Activated naive CD4-positive, alpha-beta T cell treated with anti-CD3 and anti-CD28 coated beads for 36 hours (primary cell): Measurements from ENCODE around the gene ZBTB8OS. TPM values are rescaled to one million over a fixed set of nuclear protein-coding genes. Genes with fewer than 3 reads are reported as not detected.
"Not testable (repeated sequence)": the region's sequence is repeated elsewhere in the genome, so short reads cannot be mapped to it uniquely, and the experiment has no call there.

Source experiments
- CTCF ChIA-PET: fragments of 350-600 bp; sonication (Branson Sonifier 250); formaldehyde crosslinking; loops from one replicate; lab custom pipeline; 2021; ENCODE audit warnings: antibody characterized with exemption; lab: Charles Lee
- DNase-seq: peaks from one replicate; pipeline ENCODE4 v3.0.0-alpha.2; 2020
- H3K27ac Mint-ChIP-seq: one replicate; pipeline ENCODE4 v1.8.0; 2021; ENCODE audit warnings: mild to moderate bottlenecking, mixed read lengths
- H3K27me3 Mint-ChIP-seq: one replicate; pipeline ENCODE4 v1.8.0; 2021; ENCODE audit warnings: low read depth, mixed read lengths
- H3K36me3 Mint-ChIP-seq: one replicate; pipeline ENCODE4 v1.8.0; 2021; ENCODE audit warnings: low read depth, mixed read lengths
- H3K4me1 Mint-ChIP-seq: one replicate; pipeline ENCODE4 v1.8.0; 2021; ENCODE audit warnings: low read depth, mixed read lengths
- H3K4me3 Mint-ChIP-seq: one replicate; pipeline ENCODE4 v1.8.0; 2021; ENCODE audit warnings: mild to moderate bottlenecking, moderate library complexity, mixed read lengths
- H3K9me3 Mint-ChIP-seq: one replicate; pipeline ENCODE4 v1.8.0; 2021; ENCODE audit warnings: mixed read lengths
- intact Hi-C: fragments of 100-400 bp; cut with micrococcal nuclease; formaldehyde crosslinking; loops from one replicate; pipeline ENCODE4 v1.15.1; 2023
- total RNA-seq, 2 experiments: library from RNA; stranded (reverse); gene quantifications; one replicate each; pipeline ENCODE4 v1.2.3, GENCODE V29; 2021

The ZBTB8OS gene
- total RNA-seq, 2 experiments from 2014 or later = 53.7 to 56.7 TPM

DNA sequence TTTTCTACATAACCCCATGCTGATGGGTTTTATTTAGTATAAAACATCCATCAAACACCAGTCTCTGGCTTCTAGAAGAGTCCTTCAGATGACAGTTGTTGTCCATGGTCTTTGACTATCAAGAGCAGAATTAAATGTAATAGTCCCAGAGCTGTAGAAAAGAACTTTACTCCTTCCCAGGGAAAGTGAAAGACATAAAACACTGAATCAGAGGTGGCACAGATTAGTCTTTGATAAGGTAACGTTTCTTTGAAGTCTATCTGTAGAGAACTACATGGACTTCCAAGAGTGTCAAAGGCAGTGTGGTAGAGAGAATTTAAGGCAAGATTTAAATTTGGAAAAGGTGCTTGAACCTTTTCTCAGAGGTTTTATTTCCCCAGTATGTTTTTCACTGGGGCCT is 30.3 kb upstream of the ZBTB8OS start:
- Mint-ChIP-seq H3K36me3 (peaks cover 47% of the 10 kb centered on the region), H3K9me3 (no peaks in the 10 kb centered on the region), H3K4me3 (no peak overlapping the region), H3K27ac (no peak overlapping the region), H3K4me1 (peaks cover 15% of the 10 kb centered on the region), H3K27me3 (no peaks in the 10 kb centered on the region)
- CTCF ChIA-PET = no interaction called here
- intact Hi-C loops = no loop called here
- DNase-seq = no peak

GRCh38 chr1:32679993-32680392 is 29.6 kb upstream of the ZBTB8OS start:
- Mint-ChIP-seq H3K36me3 (peaks cover 46% of the 10 kb centered on the region), H3K4me1 (peaks cover 14% of the 10 kb centered on the region)
- DNase-seq, H3K4me3 Mint-ChIP-seq, H3K27me3 Mint-ChIP-seq, CTCF ChIA-PET, H3K27ac Mint-ChIP-seq, intact Hi-C loops, H3K9me3 Mint-ChIP-seq: not testable (repeated sequence)

DNA sequence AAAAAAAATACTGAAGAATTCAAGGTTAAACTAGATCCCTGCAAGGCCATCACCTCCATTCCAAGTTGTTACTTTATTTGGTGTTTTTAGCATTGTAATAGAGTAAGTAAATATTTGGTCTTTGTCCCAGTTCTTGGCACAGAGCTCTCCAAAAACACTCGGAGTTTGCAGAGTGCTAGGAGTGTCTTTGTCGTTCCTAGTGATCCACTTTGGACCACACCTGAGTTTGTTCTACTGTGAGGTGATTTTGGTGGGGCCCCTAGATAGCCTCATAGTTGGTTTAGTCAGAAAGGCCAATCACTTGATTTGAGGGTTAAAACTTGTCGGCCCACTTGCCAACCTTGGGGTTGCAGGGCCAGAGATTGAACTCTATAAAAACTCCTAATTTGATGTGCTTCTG is 26.6 kb upstream of the ZBTB8OS start:
- no peak overlapping the region for H3K4me3 Mint-ChIP-seq
- no peak for DNase-seq
- peaks cover 50% of the 10 kb centered on the region for H3K36me3 Mint-ChIP-seq
- no peaks in the 10 kb centered on the region for H3K4me1 Mint-ChIP-seq
- intact Hi-C loops = no loop called here
- CTCF ChIA-PET = interaction anchor here (0.6 to 2.5 kb wide), 3 partner anchors 11 to 157 kb away, joined by 3 to 7 read pairs (median 5); no protein-coding TSS in a partner anchor
- no peaks in the 10 kb centered on the region for H3K9me3 Mint-ChIP-seq
- H3K27me3 Mint-ChIP-seq = no peaks in the 10 kb centered on the region
- no peak overlapping the region for H3K27ac Mint-ChIP-seq

- H3K27me3 Mint-ChIP-seq, H3K4me3 Mint-ChIP-seq, H3K4me1 Mint-ChIP-seq, intact Hi-C loops, H3K9me3 Mint-ChIP-seq, DNase-seq, H3K27ac Mint-ChIP-seq: not testable (repeated sequence)
- CTCF ChIA-PET = interaction anchor here (0.7 kb wide), 1 partner anchor 54 kb away, joined by 3 read pairs; no protein-coding TSS in a partner anchor
- peaks cover 57% of the 10 kb centered on the region for H3K36me3 Mint-ChIP-seq
Measured at GRCh38 chr1:32668716-32669115, 18.4 kb upstream of the ZBTB8OS start.

GRCh38 chr1:32666901-32667566 is 16.7 kb upstream of the ZBTB8OS start:
- DNase-seq = no peak
- H3K36me3 Mint-ChIP-seq = peaks cover 49% of the 10 kb centered on the region
- CTCF ChIA-PET = no interaction called here

GRCh38 chr1:32665915-32666314 is 15.6 kb upstream of the ZBTB8OS start:
- Mint-ChIP-seq H3K36me3 (peaks cover 49% of the 10 kb centered on the region), H3K9me3 (no peaks in the 10 kb centered on the region), H3K4me1 (peaks cover 4% of the 10 kb centered on the region), H3K4me3 (no peak overlapping the region), H3K27ac (no peak overlapping the region), H3K27me3 (no peaks in the 10 kb centered on the region)
- CTCF ChIA-PET = no interaction called here
- no peak for DNase-seq
- intact Hi-C loops = no loop called here

More at GRCh38 chr1:32666901-32667566, 16.7 kb upstream of the ZBTB8OS start:
- Mint-ChIP-seq H3K4me3 (no peak overlapping the region), H3K4me1 (peaks cover 2% of the 10 kb centered on the region), H3K9me3 (no peaks in the 10 kb centered on the region), H3K27me3 (no peaks in the 10 kb centered on the region), H3K27ac (no peak overlapping the region)
- intact Hi-C loops = no loop called here

GRCh38 chr1:32659581-32659980 is 9.2 kb upstream of the ZBTB8OS start:
- Mint-ChIP-seq H3K4me1 (peaks cover 34% of the 10 kb centered on the region), H3K4me3 (no peak overlapping the region), H3K9me3 (no peaks in the 10 kb centered on the region), H3K27me3 (no peaks in the 10 kb centered on the region), H3K36me3 (peaks cover 64% of the 10 kb centered on the region), H3K27ac (no peak overlapping the region)
- intact Hi-C loops = loop anchor here (10.0 kb wide), 1 partner anchor 265 kb away; the partner anchor contains the start of gene BSDC1
- CTCF ChIA-PET = no interaction called here
- no peak for DNase-seq

- Mint-ChIP-seq H3K27me3 (no peaks in the 10 kb centered on the region), H3K9me3 (no peaks in the 10 kb centered on the region), H3K4me1 (peaks cover 56% of the 10 kb centered on the region), H3K4me3 (peak overlapping the region; percentile 97), H3K27ac (peak overlapping the region; percentile 100), H3K36me3 (peaks cover 49% of the 10 kb centered on the region)
- CTCF ChIA-PET = no interaction called here
- intact Hi-C loops = loop anchor here (5.0 to 10.0 kb wide), 3 partner anchors 258 to 545 kb away; partner anchors contain the start of genes BSDC1, KPNA6 and RNF19B
- DNase-seq = no peak
Measured at GRCh38 chr1:32652244-32652962, 2.1 kb upstream of the ZBTB8OS start.

DNA sequence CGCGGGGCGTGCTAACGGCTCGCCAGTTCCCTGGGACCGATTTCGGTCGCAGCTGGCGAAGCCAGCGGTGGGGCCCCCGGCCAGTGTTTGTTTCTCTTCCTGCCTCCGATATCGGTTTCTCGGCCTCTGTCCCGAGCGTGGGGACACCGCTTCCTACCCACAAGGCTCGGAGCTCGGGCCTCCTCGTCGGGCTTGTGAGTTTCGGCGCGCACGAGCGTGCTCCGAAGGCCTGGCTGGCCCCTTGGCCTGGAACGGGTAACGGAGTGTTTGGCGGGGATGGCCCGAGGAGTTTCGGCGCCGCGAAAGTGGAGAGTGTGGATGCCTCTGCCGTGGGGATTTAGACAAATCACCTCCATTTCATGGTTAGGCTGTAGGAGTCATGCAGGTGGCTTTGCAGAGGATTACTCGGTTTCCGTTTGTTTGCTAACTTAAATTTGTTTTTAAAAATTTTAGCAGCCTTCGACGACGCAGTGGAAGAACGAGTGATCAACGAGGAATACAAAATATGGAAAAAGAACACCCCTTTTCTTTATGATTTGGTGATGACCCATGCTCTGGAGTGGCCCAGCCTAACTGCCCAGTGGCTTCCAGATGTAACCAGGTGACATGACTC is 1.2 kb upstream of the ZBTB8OS start:
- no peaks in the 10 kb centered on the region for H3K9me3 Mint-ChIP-seq
- H3K27ac Mint-ChIP-seq = peak overlapping the region; percentile 100
- peak overlapping the region; percentile 97 for H3K4me3 Mint-ChIP-seq
- no peak for DNase-seq
- intact Hi-C loops = loop anchor here (1.0 to 10.0 kb wide), 9 partner anchors 33 to 579 kb away; partner anchors contain the start of genes BSDC1, KPNA6, RNF19B and TMEM39B
- CTCF ChIA-PET = interaction anchor here (1.0 kb wide), 1 partner anchor 31 kb away, joined by 4 read pairs; no protein-coding TSS in a partner anchor
- peaks cover 51% of the 10 kb centered on the region for H3K4me1 Mint-ChIP-seq
- H3K36me3 Mint-ChIP-seq = peaks cover 43% of the 10 kb centered on the region
- H3K27me3 Mint-ChIP-seq = no peaks in the 10 kb centered on the region

DNA sequence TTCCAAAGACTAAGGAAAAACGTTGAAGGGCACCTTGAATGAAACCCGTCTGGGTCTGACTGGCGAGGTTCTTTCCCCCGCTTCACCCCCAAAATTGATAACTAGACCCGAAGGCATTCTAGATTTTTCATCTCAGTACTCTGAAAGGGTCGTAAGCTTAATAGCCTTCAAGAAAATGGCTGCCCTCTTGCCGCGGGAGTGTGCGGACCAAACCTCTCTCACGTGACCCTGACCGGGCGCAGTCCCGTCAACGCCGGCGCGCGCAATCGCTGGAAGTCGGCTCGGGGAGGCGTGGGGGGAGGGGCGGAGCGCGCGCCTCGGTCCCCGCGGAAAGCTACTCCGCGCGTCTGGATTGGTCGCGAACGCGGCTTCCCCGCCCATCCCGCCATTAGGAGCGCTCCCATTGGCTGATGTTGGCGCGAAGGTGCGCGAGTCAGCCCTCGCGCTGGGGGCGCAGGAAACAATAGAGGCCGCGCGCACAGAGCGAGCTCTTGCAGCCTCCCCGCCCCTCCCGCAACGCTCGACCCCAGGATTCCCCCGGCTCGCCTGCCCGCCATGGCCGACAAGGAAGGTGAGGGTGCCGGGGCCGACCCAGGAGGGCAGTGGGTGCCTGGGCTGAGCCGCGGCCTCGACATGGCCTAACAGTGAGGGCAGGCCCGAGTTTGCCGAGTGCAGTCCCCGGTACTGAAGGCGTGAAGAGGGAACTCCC is 556 bp upstream of the ZBTB8OS start, which contains the start of gene RBBP4:
RBBP4 (plus strand) TSS at position 457 of the 709 bp plus-strand sequence; CDS start at position 556, 99 bp downstream.
- no peaks in the 10 kb centered on the region for H3K9me3 Mint-ChIP-seq
- H3K4me1 Mint-ChIP-seq = peaks cover 50% of the 10 kb centered on the region
- H3K27me3 Mint-ChIP-seq = no peaks in the 10 kb centered on the region
- peaks cover 41% of the 10 kb centered on the region for H3K36me3 Mint-ChIP-seq
- H3K27ac Mint-ChIP-seq = peak within 1 kb of the TSS; percentile 100
- H3K4me3 Mint-ChIP-seq = peak within 1 kb of the TSS; percentile 97
- DNase-seq = peak; percentile 98
- CTCF ChIA-PET = interaction anchor here (0.6 to 3.3 kb wide), 3 partner anchors 10 to 130 kb away, joined by 3 to 15 read pairs (median 4); no protein-coding TSS in a partner anchor
- intact Hi-C loops = loop anchor here (1.0 to 10.0 kb wide), 12 partner anchors 28 to 578 kb away; partner anchors contain the start of genes BSDC1, HDAC1, KPNA6 and RNF19B

DNA sequence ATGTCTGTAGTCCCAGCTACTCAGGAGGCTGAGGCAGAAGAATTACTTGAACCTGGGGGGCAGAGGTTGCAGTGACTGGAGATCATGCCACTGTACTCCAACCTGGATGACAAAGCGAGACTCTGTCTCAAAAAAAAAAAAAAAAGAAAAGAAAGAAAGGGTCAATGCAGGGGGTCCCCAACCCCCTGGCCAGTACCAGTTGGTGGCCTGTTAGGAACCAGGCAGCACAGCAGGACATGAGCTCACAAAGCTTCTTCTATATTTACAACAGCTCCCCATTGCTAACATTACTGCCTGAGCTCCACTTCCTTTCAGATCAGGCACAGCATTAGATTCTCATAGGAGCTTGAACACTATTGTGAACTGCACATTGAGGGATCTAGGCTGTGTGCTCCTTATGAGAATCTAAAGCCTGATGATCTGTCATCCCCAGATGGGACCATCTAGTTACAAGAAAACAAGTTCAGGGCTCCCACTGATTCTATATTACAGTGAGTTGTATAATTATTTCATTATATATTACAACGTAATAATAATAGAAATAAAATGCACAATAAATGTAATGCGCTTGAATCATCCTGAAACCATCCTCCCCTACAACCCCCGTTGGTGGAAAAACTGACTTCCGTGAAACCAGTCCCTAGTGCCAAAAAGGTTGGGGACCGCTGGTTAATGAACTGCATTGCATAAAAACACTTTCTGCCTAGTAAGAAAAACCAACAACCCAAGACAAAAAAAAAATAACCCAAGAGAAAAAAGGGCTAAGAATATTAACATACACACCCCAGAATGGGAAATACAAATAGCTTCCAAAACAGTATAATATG is 2.8 kb downstream of the ZBTB8OS start:
- intact Hi-C loops = no loop called here
- CTCF ChIA-PET = interaction anchor here (3.3 kb wide), 1 partner anchor 127 kb away, joined by 15 read pairs; no protein-coding TSS in a partner anchor
- no peaks in the 10 kb centered on the region for H3K27me3 Mint-ChIP-seq
- peaks cover 30% of the 10 kb centered on the region for H3K4me1 Mint-ChIP-seq
- no peaks in the 10 kb centered on the region for H3K9me3 Mint-ChIP-seq
- no peak overlapping the region for H3K4me3 Mint-ChIP-seq
- no peak for DNase-seq
- H3K36me3 Mint-ChIP-seq = peaks cover 19% of the 10 kb centered on the region
- H3K27ac Mint-ChIP-seq = no peak overlapping the region
